Epithelial cell of proximal tubule (primary cell): ENCODE results near the gene TTK. TPM values are rescaled to one million over a fixed set of nuclear protein-coding genes. Genes with fewer than 3 reads are reported as not detected.

Source experiments
- DNase-seq: peaks from one replicate; pipeline ENCODE4 v3.0.0-alpha.2; 2011; ENCODE audit warnings: low read depth
- H3K4me3 ChIP-seq: 2 replicates; pipeline ENCODE4 v1.5.1; 2011; ENCODE audit warnings: low read depth, mild to moderate bottlenecking, low read length
- total RNA-seq: library from RNA; depleted of rRNA; stranded (reverse); fragments of >200 nt; gene quantifications from 2 replicates; pipeline ENCODE4 v1.2.3, GENCODE V29; 2015
- TF ChIP-seq, protein P1 (sequence below): conservative IDR thresholded peaks from 2 replicates; pipeline ENCODE4 v1.5.1; 2012; ENCODE audit warnings: low read depth, mild to moderate bottlenecking, low read length

The TTK gene
- total RNA-seq, 1 donor from 2014 or later = 44.7 TPM

DNA sequence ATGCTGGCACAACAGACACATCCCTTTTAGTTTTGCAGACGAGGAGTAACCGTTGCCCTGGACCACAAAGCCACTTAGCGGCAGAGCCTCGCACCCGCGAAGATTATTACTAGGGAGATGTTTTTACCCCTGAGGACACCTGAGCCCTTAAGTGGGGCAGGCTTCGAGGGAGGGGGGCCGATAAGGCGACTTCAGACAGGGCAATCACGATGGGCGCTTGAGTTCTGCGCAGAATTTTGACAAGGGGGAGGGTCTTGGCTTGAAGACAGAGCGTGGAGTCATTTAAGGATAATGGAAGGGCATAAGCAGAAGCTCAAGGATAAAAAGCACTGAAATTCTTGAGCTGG lies 650 bp upstream of the TTK start:
- H3K4me3 ChIP-seq = peak overlapping the region; percentile 86
- TF ChIP-seq, protein P1, sequence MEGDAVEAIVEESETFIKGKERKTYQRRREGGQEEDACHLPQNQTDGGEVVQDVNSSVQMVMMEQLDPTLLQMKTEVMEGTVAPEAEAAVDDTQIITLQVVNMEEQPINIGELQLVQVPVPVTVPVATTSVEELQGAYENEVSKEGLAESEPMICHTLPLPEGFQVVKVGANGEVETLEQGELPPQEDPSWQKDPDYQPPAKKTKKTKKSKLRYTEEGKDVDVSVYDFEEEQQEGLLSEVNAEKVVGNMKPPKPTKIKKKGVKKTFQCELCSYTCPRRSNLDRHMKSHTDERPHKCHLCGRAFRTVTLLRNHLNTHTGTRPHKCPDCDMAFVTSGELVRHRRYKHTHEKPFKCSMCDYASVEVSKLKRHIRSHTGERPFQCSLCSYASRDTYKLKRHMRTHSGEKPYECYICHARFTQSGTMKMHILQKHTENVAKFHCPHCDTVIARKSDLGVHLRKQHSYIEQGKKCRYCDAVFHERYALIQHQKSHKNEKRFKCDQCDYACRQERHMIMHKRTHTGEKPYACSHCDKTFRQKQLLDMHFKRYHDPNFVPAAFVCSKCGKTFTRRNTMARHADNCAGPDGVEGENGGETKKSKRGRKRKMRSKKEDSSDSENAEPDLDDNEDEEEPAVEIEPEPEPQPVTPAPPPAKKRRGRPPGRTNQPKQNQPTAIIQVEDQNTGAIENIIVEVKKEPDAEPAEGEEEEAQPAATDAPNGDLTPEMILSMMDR = no peak
- no peak for DNase-seq

- no peak for DNase-seq
- H3K4me3 ChIP-seq = peak overlapping the region; percentile 86
- TF ChIP-seq, protein P1 = no peak
Observed at GRCh38 chr6:80005406-80005805, 957 bp downstream of the TTK start.

DNA sequence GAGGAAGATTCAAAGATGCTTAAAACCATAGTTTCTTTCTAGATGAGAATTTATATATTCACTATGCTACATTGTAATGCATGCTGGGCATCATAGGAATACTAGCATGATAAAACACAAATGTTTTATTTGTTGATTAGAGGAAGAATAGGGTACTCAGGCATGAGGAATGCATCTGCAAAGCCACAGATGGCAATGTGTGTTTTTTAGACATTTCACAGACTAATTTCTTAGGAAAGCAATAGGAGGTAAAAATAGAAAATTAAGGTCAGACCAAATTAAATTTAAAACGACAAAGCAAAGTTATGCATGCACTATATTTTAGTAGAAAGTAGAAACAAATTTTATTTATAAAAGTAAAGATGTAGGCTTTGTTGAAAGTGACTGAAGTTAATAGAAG lies 2.1 kb downstream of the TTK start:
- no peak overlapping the region for H3K4me3 ChIP-seq
- TF ChIP-seq, protein P1 = no peak
- no peak for DNase-seq

DNA sequence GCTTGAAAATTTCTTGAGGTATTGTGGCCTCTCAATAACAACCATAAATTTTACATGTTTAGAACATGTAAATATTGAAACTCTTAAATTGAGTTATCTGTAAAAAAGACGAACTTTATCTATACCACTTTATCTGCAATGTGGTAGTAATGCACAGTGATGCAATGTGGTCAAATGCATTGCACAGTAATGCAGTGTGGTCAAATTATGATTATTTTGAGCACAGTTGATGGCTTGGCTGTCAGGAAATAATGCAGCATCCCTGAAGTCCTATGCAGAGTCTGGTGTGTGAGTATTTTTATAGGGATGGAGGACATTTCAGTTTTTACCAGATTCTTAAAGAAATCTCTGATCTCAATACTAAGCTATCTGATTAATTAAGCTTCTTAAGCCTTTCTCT lies 5.1 kb downstream of the TTK start:
- DNase-seq = no peak
- TF ChIP-seq, protein P1 = no peak
- H3K4me3 ChIP-seq = no peak overlapping the region

DNA sequence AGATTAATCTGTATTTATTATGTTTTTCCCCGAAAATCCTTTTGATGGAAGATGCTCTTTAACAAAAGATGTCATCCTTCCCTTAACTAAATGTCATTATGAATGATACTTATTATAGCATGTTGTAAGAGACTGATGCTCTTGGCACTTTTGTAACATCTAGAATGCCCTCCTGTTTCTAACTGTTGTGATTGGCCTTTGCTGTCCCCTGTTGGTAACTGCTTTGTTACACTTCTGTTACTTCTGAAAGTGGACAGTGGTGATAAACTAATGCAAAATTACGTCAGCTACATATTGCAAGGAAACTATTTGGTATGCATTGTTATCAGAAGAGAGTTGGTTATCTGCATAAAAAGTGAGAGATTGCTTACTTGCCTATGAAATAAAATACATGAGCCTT lies 5.8 kb downstream of the TTK start:
- TF ChIP-seq, protein P1 = peak; percentile 27

DNA sequence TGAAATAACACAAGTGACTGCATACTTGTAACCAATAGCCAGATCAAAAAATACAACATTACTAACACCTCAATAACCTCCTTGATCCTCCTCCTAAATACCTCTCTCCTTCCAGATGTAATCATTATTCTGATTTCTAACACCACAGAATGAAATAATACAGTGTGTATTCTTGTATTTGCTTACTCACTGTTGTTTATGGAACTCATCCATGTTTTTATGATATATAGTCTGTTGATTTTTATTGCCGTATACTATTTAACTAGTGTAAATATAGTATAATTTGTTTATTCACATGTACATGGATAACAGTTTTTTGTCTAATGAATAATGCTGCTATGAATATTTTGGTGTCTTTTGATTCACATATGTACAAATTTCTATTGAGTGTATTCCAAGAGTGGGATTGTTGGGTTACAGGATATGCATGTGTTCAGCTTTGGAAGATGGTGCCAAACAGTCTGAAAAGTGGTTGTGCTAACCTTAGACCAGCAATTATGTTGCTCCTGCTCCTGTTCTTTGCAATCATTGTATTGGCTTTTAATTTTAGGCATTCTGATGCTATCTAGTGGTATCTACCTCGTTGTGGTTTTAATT lies 11.5 kb downstream of the TTK start:
- no peak for DNase-seq
- H3K4me3 ChIP-seq = no peak overlapping the region
- TF ChIP-seq, protein P1 = no peak

More for the DNA sequence above, 5.8 kb downstream of the TTK start:
- H3K4me3 ChIP-seq = no peak overlapping the region
- no peak for DNase-seq

DNA sequence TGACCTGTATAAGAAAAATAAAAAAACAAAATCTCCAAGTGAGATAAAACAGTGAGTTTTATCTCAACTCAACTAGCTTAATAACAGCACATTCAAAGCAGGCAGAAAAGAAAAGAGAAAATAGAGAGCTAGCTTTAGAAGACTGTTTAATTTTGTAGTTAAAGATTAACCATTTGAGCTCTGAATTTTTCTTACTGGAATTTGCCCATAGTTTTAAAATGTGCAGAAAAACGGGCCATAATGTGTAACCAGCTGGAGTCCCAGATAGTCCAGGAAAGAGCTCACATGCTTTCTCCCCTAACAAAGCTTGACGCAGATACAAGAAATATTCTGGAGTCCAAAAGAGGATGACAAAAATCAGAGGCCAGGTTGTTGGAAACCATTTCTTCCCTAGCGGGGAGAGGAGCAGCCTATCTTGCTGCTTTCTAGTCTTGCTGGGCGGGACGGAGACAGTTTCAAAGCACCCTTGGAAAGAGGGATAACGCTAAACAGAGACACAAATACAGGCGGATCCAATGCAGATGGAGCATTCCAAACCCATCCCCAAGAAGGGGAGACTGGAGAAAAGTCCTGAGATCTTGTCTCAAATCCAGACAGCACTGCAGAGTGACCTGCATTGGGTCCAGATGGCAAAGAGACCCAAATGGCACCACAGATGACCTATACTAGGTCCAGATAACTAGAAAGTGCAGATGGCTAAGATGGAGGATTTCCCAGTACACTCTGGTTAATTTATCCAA lies 16.1 kb downstream of the TTK start:
- no peak for DNase-seq
- TF ChIP-seq, protein P1 = no peak
- H3K4me3 ChIP-seq = no peak overlapping the region
